Caki2 (cell line): ENCODE measurements around the gene CCM2. TPM values are rescaled to one million over a fixed set of nuclear protein-coding genes. Genes with fewer than 3 reads are reported as not detected.

Experiments used
- DNase-seq: peaks from one replicate; pipeline ENCODE4 v3.0.0-alpha.2; 2015; ENCODE audit warnings: low read depth
- in situ Hi-C: cut with HindIII; loops from 2 replicates; pipeline ENCODE4 v1.10.0; 2016; ENCODE audit warnings: low sequenced_read_pairs, low pct_unique_long_range_greater_than_20kb, mixed read lengths
- total RNA-seq: library from RNA; depleted of rRNA; stranded (reverse); fragments of >200 nt; shearing (Covaris generic); gene quantifications from 2 replicates; pipeline ENCODE4 v1.2.3, GENCODE V29; 2014; ENCODE audit warnings: low replicate concordance

Gene CCM2
- total RNA-seq, 1 experiment from 2014 or later: 81.5 TPM

- no peak for DNase-seq
- in situ Hi-C loops: no loop called here
Observed at GRCh38 chr7:44966731-44967538, 33.1 kb upstream of the CCM2 start.

DNA sequence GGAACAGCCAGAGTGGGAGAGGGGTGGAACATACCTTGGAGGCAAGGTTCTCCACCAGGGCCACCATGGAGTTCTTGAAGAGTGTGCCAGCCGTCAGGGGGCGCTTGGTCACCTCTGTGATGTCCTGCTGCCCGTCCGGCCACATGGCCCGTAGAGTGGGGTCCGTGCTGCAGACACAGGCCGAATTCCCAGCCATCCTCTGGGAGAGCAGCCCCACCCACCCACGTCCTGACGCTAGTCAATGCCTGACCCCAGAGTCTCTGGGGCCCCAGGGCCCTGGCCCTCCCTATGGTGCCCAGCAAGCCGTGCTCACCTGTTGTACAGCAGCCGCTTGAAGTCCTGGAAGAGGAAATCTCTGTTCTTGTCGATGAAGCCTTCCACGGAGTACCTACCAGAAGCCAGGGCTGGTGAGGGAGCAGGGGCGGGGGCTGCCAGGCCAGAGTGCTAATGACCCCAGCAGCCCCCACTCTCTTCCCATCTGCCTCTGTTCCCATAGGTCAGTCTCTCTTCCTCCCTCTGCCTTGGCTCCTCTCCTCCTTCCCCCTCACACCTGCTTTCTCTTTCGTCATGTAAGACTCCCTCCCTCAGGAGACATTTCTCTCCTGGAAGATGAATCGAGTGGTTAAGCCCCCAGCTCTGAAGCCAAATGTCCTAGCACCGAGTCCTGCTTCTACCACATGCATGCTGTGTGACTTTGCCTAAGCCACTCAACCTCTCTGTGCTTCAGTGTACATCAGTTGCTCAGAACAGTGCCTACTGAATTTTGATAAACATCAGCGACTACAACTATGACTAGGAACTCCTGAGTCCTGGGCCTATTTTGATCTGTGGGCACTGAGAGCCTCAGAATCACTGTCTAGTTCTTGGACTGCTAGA, 32.2 kb upstream of the CCM2 start:
- DNase-seq: no peak
- in situ Hi-C loops: no loop called here

GRCh38 chr7:44969049-44969700, 30.8 kb upstream of the CCM2 start:
- in situ Hi-C loops: no loop called here
- no peak for DNase-seq

DNA sequence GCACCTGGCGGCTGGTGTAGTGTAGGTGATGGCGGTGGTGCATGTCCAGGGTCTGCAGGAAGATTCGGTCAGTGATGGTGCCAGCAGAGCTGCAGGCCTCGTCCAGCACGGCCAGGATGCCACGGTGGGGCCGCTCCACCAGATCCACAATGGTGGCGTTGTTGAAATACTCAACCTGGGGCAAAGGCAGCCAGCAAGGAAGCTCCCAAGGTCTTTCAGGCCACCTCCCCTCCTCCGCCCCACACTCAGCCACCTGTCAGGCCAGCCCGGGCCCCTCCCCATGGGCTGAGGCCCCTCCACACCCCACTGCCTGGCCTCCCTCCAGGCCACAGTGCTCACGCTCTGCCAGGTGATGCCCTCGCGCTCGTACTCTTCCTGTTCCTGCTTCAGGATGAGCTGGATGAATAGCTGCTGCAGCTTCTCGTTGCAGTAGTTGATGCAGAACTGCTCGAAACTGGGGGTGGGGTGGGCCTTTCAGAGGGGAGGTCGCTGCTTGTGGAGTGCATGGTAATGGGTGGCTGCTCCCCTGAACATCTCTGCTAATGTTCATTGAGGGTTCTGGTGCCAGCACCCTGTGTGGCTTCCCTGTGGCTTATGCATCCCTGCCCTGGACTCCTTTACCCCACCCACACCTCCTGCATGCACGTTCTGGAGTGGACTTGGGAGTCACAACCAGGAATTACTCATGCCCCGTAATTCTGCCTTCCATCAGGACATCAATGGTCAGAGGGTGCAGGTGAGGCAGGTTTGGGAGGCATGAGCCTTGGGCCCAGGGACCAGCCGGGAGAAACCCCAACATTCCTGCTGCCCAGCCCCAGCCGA, 30.1 kb upstream of the CCM2 start:
- DNase-seq: no peak
- in situ Hi-C loops: no loop called here

DNA sequence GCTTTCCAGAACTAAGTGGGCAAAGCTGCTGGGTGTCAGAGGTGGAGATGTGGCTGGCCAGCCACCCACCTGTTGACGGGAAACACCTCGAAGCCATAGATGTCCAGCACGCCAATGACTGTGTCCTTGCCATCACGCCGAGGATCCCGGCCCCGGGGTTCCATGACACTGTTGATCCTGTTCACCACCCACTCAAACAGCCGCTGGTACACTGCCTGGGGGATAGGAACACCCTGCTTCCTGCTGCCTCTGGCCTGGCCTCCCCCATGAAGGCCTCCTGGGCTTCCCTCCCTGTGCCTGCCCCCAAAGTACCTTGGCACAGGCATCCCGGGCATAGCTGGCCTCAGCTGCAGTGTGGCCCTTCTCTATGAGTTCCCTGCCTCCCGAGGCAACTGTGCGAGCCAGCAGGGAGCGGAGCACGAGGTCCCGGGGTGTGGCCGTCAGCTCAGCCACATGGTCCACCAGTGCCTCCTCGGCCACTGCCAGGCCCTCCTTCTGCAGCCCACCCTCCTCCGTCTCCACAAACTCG, 29.4 kb upstream of the CCM2 start:
- in situ Hi-C loops: no loop called here

GRCh38 chr7:44971188-44971901, 28.7 kb upstream of the CCM2 start:
- in situ Hi-C loops: no loop called here
- no peak for DNase-seq

More for the DNA sequence above, 29.4 kb upstream of the CCM2 start:
- DNase-seq: no peak

GRCh38 chr7:44971902-44972441, 28.0 kb upstream of the CCM2 start:
- in situ Hi-C loops: no loop called here

GRCh38 chr7:44972562-44972961, 27.4 kb upstream of the CCM2 start:
- in situ Hi-C loops: no loop called here
- DNase-seq: no peak

More at GRCh38 chr7:44971902-44972441, 28.0 kb upstream of the CCM2 start:
- no peak for DNase-seq

DNA sequence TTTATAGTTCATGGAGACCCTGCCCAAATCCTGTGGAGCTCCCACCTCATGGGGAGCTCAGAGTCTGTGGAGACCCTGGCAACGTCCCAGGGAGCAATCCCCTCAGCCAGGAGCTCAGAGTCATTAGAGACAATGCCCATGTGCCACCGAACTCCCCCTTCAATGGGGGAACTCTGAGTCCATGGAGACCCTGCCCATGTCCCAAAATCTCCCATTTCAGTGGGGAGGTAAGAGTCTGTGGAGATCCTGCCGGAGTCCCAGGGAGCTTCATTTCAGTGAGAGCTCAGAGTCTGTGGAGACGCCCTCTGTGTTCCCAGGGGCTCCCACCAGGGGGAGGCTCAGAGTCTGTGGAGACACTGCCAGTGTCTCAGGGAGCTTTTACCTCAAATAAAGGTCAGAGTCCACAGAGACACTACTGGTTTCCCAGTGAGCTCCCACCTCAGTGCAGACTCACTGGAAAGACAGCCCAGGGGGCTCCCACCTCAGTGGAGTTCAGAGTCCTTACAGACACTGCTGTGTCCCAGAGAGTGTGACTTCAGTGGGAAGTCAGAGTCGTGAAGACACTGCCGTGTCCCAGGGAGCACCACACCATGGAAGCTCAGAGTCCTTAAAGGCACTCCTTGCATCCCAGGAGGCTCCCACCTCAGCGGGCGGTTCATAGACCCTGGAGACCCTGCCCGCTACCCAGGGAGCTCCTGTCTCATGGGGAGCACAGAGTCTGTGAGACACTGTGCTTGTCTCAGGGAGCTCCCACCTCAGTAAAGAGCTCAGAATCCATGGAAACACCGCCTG, 26.2 kb upstream of the CCM2 start:
- no peak for DNase-seq
- in situ Hi-C loops: no loop called here

- in situ Hi-C loops: no loop called here
Observed at GRCh38 chr7:44974549-44974948, 25.5 kb upstream of the CCM2 start.

GRCh38 chr7:44975331-44976039, 24.5 kb upstream of the CCM2 start:
- in situ Hi-C loops: no loop called here
- DNase-seq: no peak

More at GRCh38 chr7:44974549-44974948, 25.5 kb upstream of the CCM2 start:
- DNase-seq: no peak

- in situ Hi-C loops: no loop called here
- DNase-seq: no peak
Observed at GRCh38 chr7:44976040-44976745, 23.8 kb upstream of the CCM2 start.

DNA sequence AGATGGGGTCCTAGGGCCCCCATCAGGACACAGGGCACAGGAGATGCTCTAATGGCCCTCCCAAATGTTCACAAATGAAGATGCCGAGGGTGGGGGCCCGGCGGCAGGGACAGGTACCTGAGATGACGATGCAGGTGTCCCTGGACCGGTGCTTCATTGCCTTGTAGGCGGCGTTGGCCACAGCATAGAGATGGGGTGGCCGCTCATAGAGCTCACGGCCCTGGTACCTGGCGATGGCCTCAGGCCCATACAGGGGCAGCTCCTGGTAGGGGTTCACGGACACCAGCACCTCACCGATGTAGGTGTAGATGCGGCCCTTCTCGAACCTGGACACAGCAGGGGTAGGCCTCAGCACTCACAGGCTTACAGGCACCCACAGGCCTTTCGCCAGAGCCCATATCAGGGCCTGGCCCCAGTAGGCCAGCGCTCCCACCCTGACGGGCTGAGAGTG, 23.2 kb upstream of the CCM2 start:
- in situ Hi-C loops: no loop called here
- no peak for DNase-seq

- no peak for DNase-seq
- in situ Hi-C loops: no loop called here
Observed at GRCh38 chr7:44977304-44977958, 22.6 kb upstream of the CCM2 start.

DNA sequence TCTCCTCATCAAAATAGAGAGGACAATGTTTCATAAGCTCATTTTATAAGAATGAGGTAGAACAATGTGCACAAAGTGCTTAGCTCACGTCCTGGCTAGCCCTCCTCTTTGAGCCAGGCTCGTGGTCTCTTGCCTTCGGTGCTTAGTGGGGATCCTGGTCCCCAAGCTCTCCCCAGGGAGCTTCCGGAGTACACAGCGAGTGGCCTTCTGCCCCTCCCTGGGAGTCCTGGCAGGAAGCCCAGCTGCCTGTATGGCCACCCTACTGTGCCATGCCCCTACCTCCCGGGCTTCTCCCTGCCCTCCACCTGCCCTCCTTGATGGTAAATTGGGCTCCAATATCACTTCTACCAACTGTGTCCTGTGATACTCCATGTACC, 22.1 kb upstream of the CCM2 start:
- in situ Hi-C loops: no loop called here
- no peak for DNase-seq
